Upper lobe of right lung (tissue), 1 donor: Measurements from ENCODE around the gene LPGAT1. TPM values are rescaled to one million over a fixed set of nuclear protein-coding genes. Genes with fewer than 3 reads are reported as not detected.
"Not testable (repeated sequence)": the region's sequence is repeated elsewhere in the genome, so short reads cannot be mapped to it uniquely, and the experiment has no call there.

Source experiments
- ATAC-seq: fragments of 200-7000 bp; cut with Tn5 transposase; one replicate; pipeline ENCODE4 v1.9.1; 2020; ENCODE audit warnings: mild to moderate bottlenecking, moderate library complexity
- DNase-seq: peaks from one replicate; pipeline ENCODE4 v3.0.0-alpha.2; 2020
- H3K27ac ChIP-seq: fragments of 200-600 bp; one replicate; pipeline ENCODE4 v1.8.0; 2022
- H3K27me3 ChIP-seq: fragments of 200-600 bp; one replicate; pipeline ENCODE4 v1.8.0; 2022; ENCODE audit warnings: mild to moderate bottlenecking
- H3K36me3 ChIP-seq: fragments of 200-600 bp; one replicate; pipeline ENCODE4 v1.8.0; 2022
- H3K4me1 ChIP-seq: fragments of 200-600 bp; one replicate; pipeline ENCODE4 v1.8.0; 2022
- H3K4me3 ChIP-seq: fragments of 200-600 bp; one replicate; pipeline ENCODE4 v1.8.0; 2022; ENCODE audit warnings: mild to moderate bottlenecking
- H3K9me3 ChIP-seq: fragments of 200-600 bp; one replicate; pipeline ENCODE4 v1.8.0; 2022
- CTCF ChIP-seq: fragments of 200-600 bp; IDR thresholded peaks from one replicate; pipeline ENCODE4 v1.8.0; 2022; ENCODE audit warnings: antibody characterized with exemption
- intact Hi-C: fragments of 100-400 bp; cut with DNase I; formaldehyde crosslinking; loops from one replicate; pipeline ENCODE4 v1.11.0; 2022
- total RNA-seq: library from RNA; stranded (reverse); fragmentation: NEBNext Ultra II Directional; extraction: Animal tissue kit (Norgen Biotek cat#: 25700); gene quantifications from one replicate; pipeline ENCODE4 v1.2.1, GENCODE V29; 2021
- donor health status: DM: no; HTN: yes; CAD: no; lungs with severe emphysema.

LPGAT1 gene
- total RNA-seq, 1 donor from 2014 or later = 34.5 TPM

- no peak for TF ChIP-seq CTCF
- no peaks in the 10 kb centered on the region for H3K9me3 ChIP-seq
- intact Hi-C loops = no loop called here
- ATAC-seq = no peak
- DNase-seq = no peak
- no peak overlapping the region for H3K27ac ChIP-seq
- H3K4me3 ChIP-seq = no peak overlapping the region
- H3K36me3 ChIP-seq = no peaks in the 10 kb centered on the region
- H3K4me1 ChIP-seq = no peaks in the 10 kb centered on the region
- H3K27me3 ChIP-seq = no peaks in the 10 kb centered on the region
Measured at GRCh38 chr1:211723273-211723672, 107.3 kb downstream of the LPGAT1 start.

- DNase-seq (no peak), ATAC-seq (no peak)
- Histone ChIP-seq H3K27me3 (no peaks in the 10 kb centered on the region), H3K36me3 (no peaks in the 10 kb centered on the region), H3K4me3 (no peak overlapping the region), H3K9me3 (no peaks in the 10 kb centered on the region), H3K27ac (no peak overlapping the region), H3K4me1 (no peaks in the 10 kb centered on the region)
- TF ChIP-seq CTCF = no peak
- intact Hi-C loops = no loop called here
Measured at GRCh38 chr1:211722277-211723175, 108.0 kb downstream of the LPGAT1 start.

DNA sequence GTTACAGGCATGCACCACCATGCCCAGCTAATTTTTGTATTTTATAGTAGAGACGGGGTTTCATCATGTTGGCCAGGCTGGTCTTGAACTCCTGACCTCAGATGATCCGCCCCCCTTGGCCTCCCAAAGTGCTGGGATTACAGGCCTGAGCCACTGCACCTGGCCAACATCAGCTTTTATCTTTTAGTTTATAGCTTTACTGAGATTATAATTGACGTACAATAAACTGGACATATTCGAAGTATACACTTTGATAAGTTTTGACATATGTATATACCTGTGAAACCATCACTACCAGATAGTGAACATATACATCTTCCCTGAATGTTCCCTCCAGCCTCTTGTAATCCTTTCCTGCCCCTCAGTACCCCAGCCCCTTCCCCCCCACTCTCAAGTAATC is 114.0 kb downstream of the LPGAT1 start:
- H3K4me3 ChIP-seq, H3K9me3 ChIP-seq, H3K36me3 ChIP-seq, H3K27ac ChIP-seq, intact Hi-C loops, ATAC-seq, DNase-seq, H3K4me1 ChIP-seq, H3K27me3 ChIP-seq: not testable (repeated sequence)

GRCh38 chr1:211715971-211716370 is 114.6 kb downstream of the LPGAT1 start:
- TF ChIP-seq CTCF = no peak
- Histone ChIP-seq H3K36me3 (no peaks in the 10 kb centered on the region), H3K9me3 (no peaks in the 10 kb centered on the region), H3K4me3 (no peak overlapping the region), H3K27me3 (no peaks in the 10 kb centered on the region), H3K4me1 (no peaks in the 10 kb centered on the region), H3K27ac (no peak overlapping the region)
- intact Hi-C loops = no loop called here
- DNase-seq (no peak), ATAC-seq (no peak)

DNA sequence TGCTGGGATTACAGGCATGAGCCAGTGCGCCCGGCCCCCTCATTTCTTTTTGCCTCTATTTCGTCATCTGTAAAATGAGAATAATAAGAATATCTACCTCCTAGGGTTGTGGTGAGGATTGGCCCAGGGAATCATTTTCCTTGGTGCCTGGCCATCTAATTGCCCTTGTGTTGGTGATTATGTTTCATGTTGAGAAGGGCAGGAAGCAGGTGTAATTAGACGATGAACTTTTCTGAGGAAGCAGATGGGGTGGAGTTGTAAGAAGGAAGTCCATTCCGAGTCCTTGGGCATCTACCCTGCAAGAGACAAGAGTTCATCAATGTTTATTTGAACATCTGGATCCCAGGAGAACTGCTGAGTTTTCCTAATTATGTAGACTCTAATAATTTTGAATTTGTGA is 116.4 kb downstream of the LPGAT1 start:
- H3K4me1 ChIP-seq = no peaks in the 10 kb centered on the region
- no peak overlapping the region for H3K4me3 ChIP-seq
- no peaks in the 10 kb centered on the region for H3K9me3 ChIP-seq
- no peaks in the 10 kb centered on the region for H3K36me3 ChIP-seq
- intact Hi-C loops = no loop called here
- DNase-seq (no peak), ATAC-seq (no peak)
- TF ChIP-seq CTCF = no peak
- no peak overlapping the region for H3K27ac ChIP-seq
- no peaks in the 10 kb centered on the region for H3K27me3 ChIP-seq

GRCh38 chr1:211713231-211713630 is 117.3 kb downstream of the LPGAT1 start:
- no peaks in the 10 kb centered on the region for H3K27me3 ChIP-seq
- TF ChIP-seq CTCF = no peak
- H3K27ac ChIP-seq = no peak overlapping the region
- intact Hi-C loops = no loop called here
- no peaks in the 10 kb centered on the region for H3K36me3 ChIP-seq
- no peaks in the 10 kb centered on the region for H3K4me1 ChIP-seq
- DNase-seq (no peak), ATAC-seq (no peak)
- H3K4me3 ChIP-seq = no peak overlapping the region
- H3K9me3 ChIP-seq = no peaks in the 10 kb centered on the region
